Amygdala (tissue), 56 donors: ENCODE data around the gene CRYGC.

ENCODE experiments used
- DNase-seq, 56 donors: peaks; one replicate each; lab custom pipeline; 2025; lab: John Stamatoyannopoulos, UW

The CRYGC gene, protein sequence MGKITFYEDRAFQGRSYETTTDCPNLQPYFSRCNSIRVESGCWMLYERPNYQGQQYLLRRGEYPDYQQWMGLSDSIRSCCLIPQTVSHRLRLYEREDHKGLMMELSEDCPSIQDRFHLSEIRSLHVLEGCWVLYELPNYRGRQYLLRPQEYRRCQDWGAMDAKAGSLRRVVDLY

GRCh38 chr2:208129744-208130711, at the start of gene CRYGC:
CRYGC (minus strand) TSS chr2:208129828; CDS start chr2:208129792, 36 bp downstream.
- no peak for DNase-seq

DNA sequence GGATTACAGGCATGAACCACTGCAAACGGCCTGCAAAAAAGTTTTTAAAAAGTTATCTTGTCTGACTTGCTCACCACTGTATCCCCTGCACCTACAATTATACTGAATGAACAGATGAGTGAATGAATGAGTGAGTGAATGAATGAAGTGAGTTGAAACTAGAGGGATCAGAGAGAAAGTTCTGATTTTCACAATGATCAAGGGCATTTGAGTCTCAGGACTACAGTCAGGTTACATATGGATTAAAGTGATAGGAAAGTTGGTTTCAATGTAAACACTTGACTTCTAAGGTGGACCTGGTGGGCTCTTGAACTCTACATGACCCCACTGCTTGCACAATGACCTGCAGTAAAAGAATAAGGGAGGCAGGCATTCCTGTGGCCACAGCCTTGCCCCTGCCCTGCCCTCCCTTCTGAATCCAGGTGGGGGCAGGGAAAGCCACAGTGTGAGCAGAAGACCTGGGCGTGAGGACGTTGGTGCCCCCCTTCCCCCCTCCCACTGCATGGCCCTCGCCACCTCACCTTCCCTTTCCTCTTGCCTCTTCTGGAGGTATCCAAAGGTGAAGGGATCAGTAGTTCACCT, 49.5 kb upstream of the CRYGC start:
- no peak for DNase-seq

- DNase-seq: peak in 1 of 56 donors; percentile 7
These were observed 46.2 kb upstream of the CRYGC start for GRCh38 chr2:208175840-208176153.

GRCh38 chr2:208175069-208175839, 45.6 kb upstream of the CRYGC start:
- DNase-seq: peak in 50 of 56 donors; percentile 7 to 91 (median 59)

DNA sequence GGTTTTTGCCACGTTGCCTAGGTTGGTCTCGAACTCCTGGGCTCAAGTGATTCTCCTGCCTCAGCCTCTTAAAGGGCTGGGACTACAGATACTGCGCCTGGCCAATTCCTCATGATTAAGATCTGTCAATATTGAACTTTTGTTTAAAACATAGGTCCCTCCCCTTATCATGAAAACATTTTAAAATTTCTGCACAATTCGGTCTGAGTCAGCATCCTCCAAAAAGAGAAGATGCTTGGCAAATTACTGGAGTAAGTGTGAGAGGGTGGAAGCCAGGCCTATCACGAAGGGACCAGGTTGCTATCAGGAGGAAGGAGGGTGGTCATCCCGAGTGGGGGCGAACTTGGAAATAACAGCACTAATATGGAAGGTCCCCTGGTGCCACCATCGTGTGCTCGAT, 44.5 kb upstream of the CRYGC start:
- no peak for DNase-seq

GRCh38 chr2:208172125-208172524, 42.5 kb upstream of the CRYGC start:
- no peak for DNase-seq

GRCh38 chr2:208164951-208165755, 35.5 kb upstream of the CRYGC start:
- no peak for DNase-seq

- no peak for DNase-seq
These were observed 33.9 kb upstream of the CRYGC start, which contains the start of gene CRYGA for GRCh38 chr2:208163489-208163888. CRYGA (minus strand) TSS chr2:208163589; CDS start chr2:208163556, 33 bp downstream.

DNA sequence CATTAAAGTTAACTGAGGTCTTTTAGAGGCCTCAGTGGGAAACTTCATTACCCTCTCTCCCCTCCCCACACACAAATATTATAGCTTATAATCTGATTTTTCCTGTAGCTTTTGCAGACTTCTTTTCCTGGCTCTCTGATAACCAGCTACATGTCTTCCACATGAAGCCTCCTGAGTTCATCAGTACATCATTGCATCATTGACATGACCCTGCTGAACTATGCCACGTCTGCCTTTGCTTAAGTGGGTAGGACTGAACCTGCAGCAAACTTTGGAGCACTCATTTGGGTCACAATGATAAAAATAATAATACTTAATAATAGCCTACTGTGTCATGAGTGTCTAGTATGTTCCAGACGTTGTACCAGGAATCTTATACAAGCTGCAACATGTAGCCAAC, 26.8 kb upstream of the CRYGC start:
- DNase-seq: no peak

- DNase-seq: no peak
These were observed 23.5 kb upstream of the CRYGC start for GRCh38 chr2:208153156-208153555.

- no peak for DNase-seq
These were observed 21.3 kb upstream of the CRYGC start for GRCh38 chr2:208150956-208151355.

DNA sequence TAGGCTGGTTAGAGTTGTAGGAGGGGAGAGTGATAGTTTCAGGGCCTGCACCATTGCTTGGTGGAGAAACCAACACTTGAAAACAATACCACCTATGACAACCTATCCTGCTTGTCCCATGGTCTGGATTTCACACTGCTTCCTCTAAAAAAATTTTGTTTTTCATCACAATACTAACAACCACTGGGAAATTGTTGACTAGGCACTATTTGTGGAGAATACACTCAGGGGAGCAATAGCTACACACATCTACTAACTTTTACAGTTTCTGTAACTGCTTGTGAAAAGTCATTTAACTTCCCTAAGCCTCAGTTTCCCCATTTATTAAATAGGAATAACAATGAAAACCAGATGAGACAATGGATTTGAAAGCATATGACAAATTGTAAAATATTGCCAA, 20.5 kb upstream of the CRYGC start:
- no peak for DNase-seq

DNA sequence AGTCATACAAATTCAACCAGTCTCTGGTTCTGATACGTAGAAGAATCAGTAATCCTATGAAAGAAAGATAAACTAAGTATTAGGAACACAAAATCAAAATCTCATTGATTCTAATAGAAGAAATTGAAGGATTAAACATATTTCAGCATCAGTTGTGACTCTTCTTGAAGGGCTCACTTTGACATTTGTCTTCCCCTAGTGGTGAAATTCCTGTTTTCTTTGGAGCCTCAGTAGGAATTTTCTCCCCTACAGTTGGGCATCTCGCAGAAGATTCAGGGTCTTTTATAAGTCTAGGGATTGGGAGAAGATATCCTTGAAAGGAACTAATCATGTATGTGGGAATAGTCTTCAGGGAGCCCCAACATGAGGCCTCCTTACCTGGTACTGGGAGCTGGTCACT, 19.2 kb upstream of the CRYGC start:
- no peak for DNase-seq

DNA sequence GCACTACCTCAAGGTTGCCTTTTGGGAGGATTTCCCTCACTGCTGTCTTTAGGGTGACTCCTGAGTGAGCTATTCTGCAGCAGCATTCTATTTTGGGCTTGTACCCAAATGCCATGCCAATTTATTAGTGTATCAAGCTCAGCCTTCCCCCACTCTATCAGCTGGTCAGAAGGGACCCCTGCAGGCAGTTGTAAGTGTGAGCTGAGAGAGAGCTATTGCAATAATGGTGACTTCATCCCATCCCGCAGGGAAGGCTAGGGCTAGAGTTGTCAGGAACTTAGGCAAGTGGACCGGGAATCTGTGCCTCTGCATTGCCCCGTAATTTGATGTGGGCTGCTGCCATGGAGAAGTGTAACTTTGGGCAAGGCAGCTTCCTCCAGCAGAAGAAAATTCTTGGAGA, 18.1 kb upstream of the CRYGC start:
- no peak for DNase-seq

GRCh38 chr2:208147008-208147407, 17.4 kb upstream of the CRYGC start:
- no peak for DNase-seq

DNA sequence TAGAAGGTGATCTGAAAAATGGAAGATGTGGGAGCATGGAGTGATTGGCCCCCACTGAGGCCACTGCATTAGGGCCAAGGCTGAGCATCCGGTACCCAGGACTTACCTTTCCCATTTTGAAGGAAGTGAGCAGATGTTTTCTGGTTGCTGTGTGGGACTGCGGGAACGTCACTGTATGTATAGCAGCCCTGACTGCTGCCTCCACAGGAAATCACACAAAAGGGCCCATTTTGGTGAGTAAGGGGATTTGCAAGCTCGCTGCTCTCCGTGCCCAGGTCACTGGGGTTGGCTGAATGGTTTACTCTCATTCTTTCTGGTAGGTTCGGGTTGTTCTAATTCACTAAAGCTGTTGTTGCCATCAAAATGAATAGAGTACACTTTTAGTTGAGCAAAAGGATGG, 16.4 kb upstream of the CRYGC start, which contains the start of gene CRYGB:
CRYGB (minus strand) TSS at position 153 of the 400 bp plus-strand sequence; CDS start at position 115, 38 bp downstream.
- DNase-seq: no peak

GRCh38 chr2:208142925-208143799, 13.5 kb upstream of the CRYGC start:
- no peak for DNase-seq

- DNase-seq: no peak
These were observed 12.8 kb upstream of the CRYGC start for GRCh38 chr2:208142240-208142924.
